ENCODE data around the gene SLC26A11. TPM values are rescaled to one million over a fixed set of nuclear protein-coding genes. Genes with fewer than 3 reads are reported as not detected.

The SLC26A11 gene
- total RNA-seq, 1 experiment from 2014 or later = 26.5 TPM

GRCh38 chr17:80223142-80223815 is 3.1 kb downstream of the SLC26A11 start:
- no peaks in the 10 kb centered on the region for H3K9me3 Mint-ChIP-seq
- H3K4ac ChIP-seq (ENCODE audit: low read depth, low read length) = no peak overlapping the region
- H3K27me3 ChIP-seq (ENCODE audit: insufficient read depth, low read length) = no peaks in the 10 kb centered on the region
- no peak overlapping the region for H2BK15ac ChIP-seq (ENCODE audit: low read depth, low read length)
- H3K14ac ChIP-seq (ENCODE audit: insufficient read depth, low read length) = no peak overlapping the region
- no peaks in the 10 kb centered on the region; the same call in 1 of the 2 replicates for H3K27me3 Mint-ChIP-seq (ENCODE audit: low read depth)
- H4K5ac ChIP-seq (ENCODE audit: insufficient read length, low read depth, low read length) = no peak overlapping the region
- no peak for TF ChIP-seq CTCF (conservative IDR thresholded peaks at IDR 0.05)
- H2BK5ac ChIP-seq (ENCODE audit: insufficient read length, low read length) = no peak overlapping the region
- no peaks in the 10 kb centered on the region for H3K79me2 ChIP-seq (ENCODE audit: insufficient read depth, low read length)
- no peaks in the 10 kb centered on the region for H4K20me1 ChIP-seq (ENCODE audit: control insufficient read depth, insufficient read depth, insufficient read length)
- H4K8ac ChIP-seq (replicated peaks; ENCODE audit: insufficient read length, low read depth, low read length) = no peak overlapping the region
- peaks cover 31 to 36% of the 10 kb centered on the region in 2 experiments for H3K4me1 Mint-ChIP-seq
- H3K4me2 ChIP-seq (ENCODE audit: insufficient read depth, insufficient read length, low read length) = no peak overlapping the region
- H3K36me3 Mint-ChIP-seq (ENCODE audit: insufficient read depth in 1 of 3, low read depth in 3 of 3) = peaks cover 5 to 16% (median 11%) of the 10 kb centered on the region in 3 experiments; a peak in 5 of 7 replicates
- DNase-seq = no peak
- no peak overlapping the region for H3K56ac ChIP-seq (ENCODE audit: insufficient read length, low read depth, low read length)
- peak overlapping the region; percentile 24 to 29; a peak in 3 of 5 replicates for H3K4me3 Mint-ChIP-seq
- no peak overlapping the region for H2AFZ ChIP-seq (ENCODE audit: low read length)
- no peaks in the 10 kb centered on the region for H3K4me1 ChIP-seq (ENCODE audit: insufficient read depth, low read length)
- H2AK5ac ChIP-seq (ENCODE audit: insufficient read length, low read length) = no peak overlapping the region
- no peaks in the 10 kb centered on the region for H3K79me1 ChIP-seq (ENCODE audit: insufficient read depth, low read depth, low read length, poor library complexity, severe bottlenecking)
- no peak overlapping the region for H3K18ac ChIP-seq (ENCODE audit: insufficient read length, low read depth, low read length)
- no peaks in the 10 kb centered on the region for H3K9me3 ChIP-seq (ENCODE audit: control insufficient read depth, low read depth, low read length)
- H2BK120ac ChIP-seq (ENCODE audit: low read depth, low read length, poor library complexity, severe bottlenecking) = no peak overlapping the region
- H2BK12ac ChIP-seq (ENCODE audit: insufficient read length, low read depth, low read length) = no peak overlapping the region
- H3T11ph ChIP-seq (ENCODE audit: low read length) = no peak overlapping the region
- H3K23me2 ChIP-seq (ENCODE audit: insufficient read length, low read depth, low read length, poor library complexity, severe bottlenecking) = peaks cover 5% of the 10 kb centered on the region
- H3K9ac ChIP-seq (ENCODE audit: extremely low read depth, insufficient read length, low read length) = no peak overlapping the region
- H3K27ac Mint-ChIP-seq = no peak overlapping the region
- no peak overlapping the region for H3K23ac ChIP-seq (ENCODE audit: insufficient read length, low read depth, low read length)
- H4K91ac ChIP-seq (ENCODE audit: insufficient read length, low read depth, low read length) = no peak overlapping the region
- no peak overlapping the region for H3K27ac ChIP-seq (ENCODE audit: insufficient read length, low read depth, low read length)
- H2BK20ac ChIP-seq (ENCODE audit: low read depth, low read length, poor library complexity, severe bottlenecking) = no peak overlapping the region
- WGBS (ENCODE audit: extremely low coverage, insufficient read length, low lambda C conversion rate) = no CpG with 5 or more reads among the region's 18 CpGs
